ENCODE data around the gene TIMP1.

Gene TIMP1

GRCh38 chrX:47573341-47574075 lies 8.7 kb upstream of the TIMP1 start:
- no peak for DNase-seq (ENCODE audit: low read depth in 2 of 2)

- DNase-seq (ENCODE audit: low read depth in 2 of 2), result no peak
These were observed 8.1 kb upstream of the TIMP1 start for GRCh38 chrX:47574076-47574546.

GRCh38 chrX:47574547-47575301 lies 7.5 kb upstream of the TIMP1 start:
- DNase-seq (ENCODE audit: low read depth in 2 of 2), result no peak

GRCh38 chrX:47576021-47576898 lies 6.0 kb upstream of the TIMP1 start:
- no peak for DNase-seq (ENCODE audit: low read depth in 2 of 2)

- no peak for DNase-seq (ENCODE audit: low read depth in 2 of 2)
These were observed 4.8 kb upstream of the TIMP1 start for GRCh38 chrX:47577424-47577823.

- no peak for DNase-seq (ENCODE audit: low read depth in 2 of 2)
These were observed 4.3 kb upstream of the TIMP1 start for GRCh38 chrX:47577901-47578300.

GRCh38 chrX:47578692-47579091 lies 3.5 kb upstream of the TIMP1 start:
- no peak for DNase-seq (ENCODE audit: low read depth in 2 of 2)

- DNase-seq (ENCODE audit: low read depth in 2 of 2), result peak; percentile 30 to 33
These were observed 2.7 kb upstream of the TIMP1 start for GRCh38 chrX:47579537-47579936.

- no peak for DNase-seq (ENCODE audit: low read depth in 2 of 2)
These were observed 1.1 kb downstream of the TIMP1 start for GRCh38 chrX:47583240-47583861.

GRCh38 chrX:47584714-47585113 lies 2.5 kb downstream of the TIMP1 start:
- no peak for DNase-seq (ENCODE audit: low read depth in 2 of 2)

GRCh38 chrX:47585273-47585672 lies 3.0 kb downstream of the TIMP1 start:
- DNase-seq (ENCODE audit: low read depth in 2 of 2), result no peak

- DNase-seq (ENCODE audit: low read depth in 2 of 2), result no peak
These were observed 4.0 kb downstream of the TIMP1 start for GRCh38 chrX:47586043-47586787.

GRCh38 chrX:47587091-47587891 lies 5.1 kb downstream of the TIMP1 start:
- DNase-seq (ENCODE audit: low read depth in 2 of 2), result no peak

- no peak for DNase-seq (ENCODE audit: low read depth in 2 of 2)
These were observed 5.9 kb downstream of the TIMP1 start for GRCh38 chrX:47587906-47588735.

GRCh38 chrX:47590984-47591383 lies 8.7 kb downstream of the TIMP1 start:
- DNase-seq (ENCODE audit: low read depth in 2 of 2), result no peak

- DNase-seq (ENCODE audit: low read depth in 2 of 2), result no peak
These were observed 11.3 kb downstream of the TIMP1 start for GRCh38 chrX:47593522-47593921.

GRCh38 chrX:47595716-47596251 lies 13.5 kb downstream of the TIMP1 start:
- no peak for DNase-seq (ENCODE audit: low read depth in 2 of 2)

- no peak for DNase-seq (ENCODE audit: low read depth in 2 of 2)
These were observed 14.0 kb downstream of the TIMP1 start for GRCh38 chrX:47596256-47596655.

GRCh38 chrX:47597222-47597621 lies 15.0 kb downstream of the TIMP1 start:
- DNase-seq (ENCODE audit: low read depth in 2 of 2), result no peak

Data from stimulated activated CD8-positive, alpha-beta memory T cell treated with anti-CD3 and anti-CD28 coated beads, Interleukin-15, amount 100 ng/mL, for 48 hours (primary cell).